ENCODE results near the gene CYP2E1.
A peak's percentile ranks its signal among the peaks of the same experiment; 100 is the strongest.
"Not testable (repeated sequence)": the region's sequence is repeated elsewhere in the genome, so short reads cannot be mapped to it uniquely, and the experiment has no call there.

CYP2E1 gene

DNA sequence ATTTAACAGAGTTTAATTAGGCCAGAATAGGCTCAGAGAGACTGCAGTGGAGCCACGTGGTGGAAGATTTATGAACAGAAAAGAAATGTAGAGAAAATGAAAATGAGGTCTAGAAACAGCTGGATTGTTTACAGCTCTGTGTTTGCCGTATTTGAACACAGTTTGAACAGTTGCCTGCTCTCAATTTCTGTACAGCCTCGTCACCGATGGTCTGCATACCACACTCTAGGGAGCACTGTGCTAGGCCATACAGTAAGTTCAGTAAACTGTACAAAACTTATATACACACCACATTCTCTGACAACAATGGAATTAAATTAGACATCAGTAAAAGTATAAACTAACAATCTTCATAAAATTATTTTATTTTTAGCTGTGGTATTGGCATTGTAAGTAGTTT, 11.1 kb upstream of the CYP2E1 start:
- Mint-ChIP-seq H3K4me1 (ENCODE audit: low read depth) (peaks cover 5% of the 10 kb centered on the region), H3K9me3 (peaks cover 4% of the 10 kb centered on the region), H3K27me3 (ENCODE audit: low read depth) (peaks cover 43% of the 10 kb centered on the region), H3K27ac (no peak overlapping the region), H3K4me3 (no peak overlapping the region), H3K36me3 (ENCODE audit: low read depth) (no peaks in the 10 kb centered on the region)

DNA sequence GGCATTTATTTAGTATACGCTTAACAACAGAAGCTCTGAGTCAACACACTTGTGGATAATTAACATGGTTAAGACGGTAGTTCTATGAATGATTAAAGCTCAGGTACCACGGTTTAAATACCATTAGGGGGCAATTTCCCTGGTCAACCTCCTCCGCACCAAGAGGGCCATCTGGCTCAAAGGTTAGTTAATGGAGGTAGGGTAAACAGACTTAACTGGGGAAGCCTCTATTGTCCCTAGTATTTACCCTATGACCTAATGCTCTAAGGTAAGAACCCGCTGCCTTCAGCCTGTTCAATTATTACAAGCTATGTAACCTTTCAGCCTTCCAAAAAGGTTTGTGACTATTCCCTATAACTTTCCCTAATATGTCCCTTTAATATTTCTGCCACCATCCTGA, 8.6 kb upstream of the CYP2E1 start:
- not testable (repeated sequence) for H3K27ac Mint-ChIP-seq

DNA sequence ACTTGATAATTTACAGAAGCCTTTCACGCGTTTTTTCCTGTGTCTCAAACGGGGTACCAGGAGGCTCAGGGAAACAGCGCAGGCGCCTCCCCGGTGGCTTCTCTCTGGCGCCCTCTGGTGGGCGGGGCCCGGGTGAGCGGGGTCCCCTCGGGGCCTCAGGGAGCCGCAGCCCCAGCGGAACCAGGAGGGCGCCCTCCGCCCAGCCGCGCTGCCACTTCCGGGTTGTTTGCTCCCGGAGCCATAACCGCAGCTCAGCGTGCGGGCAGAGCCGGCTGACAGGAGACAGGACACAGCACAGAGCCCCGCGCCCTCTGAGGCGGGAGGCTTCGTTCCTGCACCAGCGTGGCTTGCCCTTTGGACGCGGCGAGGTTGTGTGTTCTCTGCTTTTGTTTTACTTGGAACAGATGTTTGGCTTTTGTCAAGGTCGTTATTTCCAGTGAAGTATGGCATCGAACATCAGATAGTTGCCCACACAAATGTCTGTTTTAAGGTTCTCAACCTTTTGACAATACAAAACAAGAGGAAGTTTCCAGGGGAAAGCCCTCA, 6.9 kb upstream of the CYP2E1 start:
- no peaks in the 10 kb centered on the region for H3K36me3 Mint-ChIP-seq (ENCODE audit: low read depth)
- H3K27ac Mint-ChIP-seq = no peak overlapping the region
- H3K4me1 Mint-ChIP-seq (ENCODE audit: low read depth) = peaks cover 5% of the 10 kb centered on the region
- peaks cover 36% of the 10 kb centered on the region for H3K27me3 Mint-ChIP-seq (ENCODE audit: low read depth)
- peak overlapping the region; percentile 21 for H3K4me3 Mint-ChIP-seq
- peaks cover 11% of the 10 kb centered on the region for H3K9me3 Mint-ChIP-seq

More for the DNA sequence above, 8.6 kb upstream of the CYP2E1 start:
- not testable (repeated sequence) for H3K4me3 Mint-ChIP-seq; H3K9me3 Mint-ChIP-seq; H3K36me3 Mint-ChIP-seq (ENCODE audit: low read depth); H3K4me1 Mint-ChIP-seq (ENCODE audit: low read depth)
- H3K27me3 Mint-ChIP-seq (ENCODE audit: low read depth) = peaks cover 44% of the 10 kb centered on the region

GRCh38 chr10:133523631-133524203, 3.4 kb upstream of the CYP2E1 start:
- Mint-ChIP-seq H3K27ac (no peak overlapping the region), H3K27me3 (ENCODE audit: low read depth) (peaks cover 42% of the 10 kb centered on the region), H3K4me1 (ENCODE audit: low read depth) (peaks cover 7% of the 10 kb centered on the region), H3K36me3 (ENCODE audit: low read depth) (no peaks in the 10 kb centered on the region), H3K9me3 (peaks cover 7% of the 10 kb centered on the region), H3K4me3 (no peak overlapping the region)

- no peaks in the 10 kb centered on the region for H3K36me3 Mint-ChIP-seq (ENCODE audit: low read depth)
- no peak overlapping the region for H3K4me3 Mint-ChIP-seq
- no peak overlapping the region for H3K27ac Mint-ChIP-seq
- peaks cover 12% of the 10 kb centered on the region for H3K4me1 Mint-ChIP-seq (ENCODE audit: low read depth)
- H3K27me3 Mint-ChIP-seq (ENCODE audit: low read depth) = peaks cover 53% of the 10 kb centered on the region
- peaks cover 7% of the 10 kb centered on the region for H3K9me3 Mint-ChIP-seq
Measured at GRCh38 chr10:133525444-133525843, 1.7 kb upstream of the CYP2E1 start.

DNA sequence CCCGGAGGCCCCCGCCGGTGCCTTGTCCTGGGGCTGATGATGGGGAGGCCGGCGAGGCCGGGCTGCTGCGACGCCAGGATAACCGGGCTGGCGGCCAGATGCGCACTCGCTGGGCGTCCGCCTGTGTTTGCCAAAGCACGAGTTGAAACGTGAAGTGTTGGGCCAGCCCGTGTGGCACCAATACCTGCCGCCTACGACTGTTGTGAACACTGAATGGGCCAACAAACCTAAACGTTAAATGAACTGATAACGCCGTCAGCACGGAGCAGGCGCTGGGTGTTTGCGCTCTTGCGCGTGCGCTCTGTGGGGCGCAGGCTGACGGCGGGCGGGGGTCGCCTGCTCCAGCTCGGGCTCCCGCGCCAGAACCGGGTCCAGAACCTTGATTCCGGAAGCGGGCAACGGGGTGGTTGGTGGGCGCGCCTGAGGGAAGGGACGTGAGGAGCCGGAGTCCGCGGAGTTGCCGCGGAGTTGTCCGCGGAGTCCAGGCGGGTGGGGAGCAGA, 658 bp downstream of the CYP2E1 start:
- Mint-ChIP-seq H3K9me3 (peaks cover 7% of the 10 kb centered on the region), H3K27ac (no peak overlapping the region), H3K4me1 (ENCODE audit: low read depth) (peaks cover 9% of the 10 kb centered on the region), H3K27me3 (ENCODE audit: low read depth) (peaks cover 52% of the 10 kb centered on the region), H3K36me3 (ENCODE audit: low read depth) (no peaks in the 10 kb centered on the region), H3K4me3 (no peak overlapping the region)

DNA sequence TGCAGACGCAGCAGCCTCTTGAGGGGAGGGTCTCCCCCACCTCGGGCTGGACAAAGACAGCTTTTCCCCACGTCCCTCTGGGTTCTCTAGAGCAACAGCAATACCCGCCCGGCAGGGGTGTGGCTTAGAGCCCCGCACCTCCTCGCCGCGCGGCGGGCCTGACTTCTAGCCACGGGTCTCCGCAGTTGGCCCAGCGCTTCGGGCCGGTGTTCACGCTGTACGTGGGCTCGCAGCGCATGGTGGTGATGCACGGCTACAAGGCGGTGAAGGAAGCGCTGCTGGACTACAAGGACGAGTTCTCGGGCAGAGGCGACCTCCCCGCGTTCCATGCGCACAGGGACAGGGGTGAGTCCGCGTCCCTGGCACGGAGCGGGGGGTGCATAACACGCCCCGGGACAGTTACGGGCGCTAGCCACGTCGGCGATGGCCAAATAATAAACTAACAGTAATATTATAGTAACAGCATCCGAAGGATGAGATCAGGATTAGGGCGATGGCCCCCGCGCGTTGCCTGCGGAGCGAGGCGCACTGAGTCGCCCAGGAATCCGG, 1.2 kb downstream of the CYP2E1 start:
- Mint-ChIP-seq H3K4me3 (no peak overlapping the region), H3K27me3 (ENCODE audit: low read depth) (peaks cover 46% of the 10 kb centered on the region), H3K27ac (no peak overlapping the region), H3K36me3 (ENCODE audit: low read depth) (no peaks in the 10 kb centered on the region), H3K4me1 (ENCODE audit: low read depth) (peaks cover 9% of the 10 kb centered on the region), H3K9me3 (peaks cover 3% of the 10 kb centered on the region)

DNA sequence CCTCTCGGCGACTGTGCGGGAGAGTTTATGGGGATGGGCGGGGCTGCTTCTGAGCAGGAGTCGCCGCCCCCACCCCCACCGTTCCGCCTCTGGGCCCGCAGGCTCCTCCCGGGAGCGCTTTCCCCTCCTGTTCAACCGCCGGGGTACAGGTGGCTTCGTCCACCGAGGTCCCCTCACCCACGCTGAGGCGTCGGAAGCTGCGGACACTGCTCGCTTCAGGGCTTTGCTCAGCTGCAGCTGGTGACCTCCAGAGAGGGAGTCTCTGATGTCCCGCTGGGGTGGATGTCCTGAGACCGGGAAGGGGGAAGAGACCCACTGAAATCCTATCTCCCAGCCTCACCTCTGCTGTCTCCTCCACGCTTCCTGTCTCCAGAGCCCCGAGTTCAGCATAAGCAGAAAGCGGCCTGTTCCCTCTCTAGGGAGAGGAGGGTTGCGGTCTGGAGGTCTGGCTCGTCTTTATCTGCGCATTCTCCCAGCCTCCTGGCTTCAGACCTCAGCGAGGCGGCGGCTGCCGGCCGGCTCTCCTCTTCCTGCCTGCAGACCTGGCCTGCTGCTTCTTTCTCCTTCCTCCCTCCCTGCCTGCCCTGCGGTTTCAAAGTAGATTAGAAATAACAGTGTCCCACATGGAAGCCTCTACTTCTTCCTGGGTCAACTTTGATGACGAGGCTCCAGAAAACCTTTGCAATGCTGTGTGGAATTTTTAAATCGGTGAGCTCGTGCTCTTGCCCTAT, 1.8 kb downstream of the CYP2E1 start:
- peak overlapping the region; percentile 16 for H3K4me3 Mint-ChIP-seq
- H3K27ac Mint-ChIP-seq = peak overlapping the region; percentile 31

DNA sequence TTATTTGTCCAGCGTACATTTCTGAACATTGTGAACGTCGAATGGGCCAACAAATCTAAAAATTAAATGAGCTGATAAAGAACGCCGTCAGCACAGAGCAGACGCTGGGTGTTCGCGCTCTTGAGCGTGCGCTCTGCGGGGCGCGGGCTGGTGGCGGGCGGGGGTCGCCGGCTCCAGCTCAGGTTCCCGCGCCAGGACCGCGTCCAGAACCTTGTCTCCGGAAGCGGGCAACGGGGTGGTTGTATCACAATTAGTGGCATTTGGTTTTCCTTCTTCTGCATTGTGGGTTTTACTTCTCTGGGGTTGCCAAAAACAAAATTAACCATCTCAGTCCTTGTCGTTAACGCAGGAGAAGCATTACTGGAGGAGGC, 2.4 kb downstream of the CYP2E1 start:
- no peaks in the 10 kb centered on the region for H3K36me3 Mint-ChIP-seq (ENCODE audit: low read depth)
- H3K27ac Mint-ChIP-seq = no peak overlapping the region
- peaks cover 46% of the 10 kb centered on the region for H3K27me3 Mint-ChIP-seq (ENCODE audit: low read depth)
- H3K4me3 Mint-ChIP-seq = no peak overlapping the region
- peaks cover 9% of the 10 kb centered on the region for H3K4me1 Mint-ChIP-seq (ENCODE audit: low read depth)
- no peaks in the 10 kb centered on the region for H3K9me3 Mint-ChIP-seq

More for the DNA sequence above, 1.8 kb downstream of the CYP2E1 start:
- Mint-ChIP-seq H3K4me1 (ENCODE audit: low read depth) (peaks cover 9% of the 10 kb centered on the region), H3K36me3 (ENCODE audit: low read depth) (no peaks in the 10 kb centered on the region), H3K9me3 (no peaks in the 10 kb centered on the region), H3K27me3 (ENCODE audit: low read depth) (peaks cover 46% of the 10 kb centered on the region)

DNA sequence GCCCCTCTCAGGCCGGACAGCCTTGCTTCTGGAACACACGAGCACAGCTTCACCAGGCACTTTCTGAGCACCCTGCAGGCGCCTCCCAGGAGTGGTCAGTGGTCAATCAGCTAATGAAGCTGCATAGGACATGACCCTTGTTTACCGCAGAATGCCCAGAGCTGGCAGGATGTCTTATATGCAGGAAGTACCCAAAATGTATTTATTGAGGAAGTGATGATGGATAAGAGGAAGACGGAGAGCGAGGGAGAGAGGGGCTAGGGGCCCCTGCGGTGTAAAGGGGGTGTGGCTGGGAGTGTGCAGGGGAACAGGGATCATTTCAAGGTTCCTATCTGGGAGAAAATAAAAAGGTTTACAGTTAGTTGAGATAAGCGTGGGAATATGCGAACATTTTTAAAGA, 3.3 kb downstream of the CYP2E1 start:
- peaks cover 9% of the 10 kb centered on the region for H3K4me1 Mint-ChIP-seq (ENCODE audit: low read depth)
- H3K36me3 Mint-ChIP-seq (ENCODE audit: low read depth) = no peaks in the 10 kb centered on the region
- peaks cover 46% of the 10 kb centered on the region for H3K27me3 Mint-ChIP-seq (ENCODE audit: low read depth)
- no peak overlapping the region for H3K27ac Mint-ChIP-seq
- H3K9me3 Mint-ChIP-seq = no peaks in the 10 kb centered on the region
- no peak overlapping the region for H3K4me3 Mint-ChIP-seq

GRCh38 chr10:133532871-133533270, 5.7 kb downstream of the CYP2E1 start:
- Mint-ChIP-seq H3K36me3 (ENCODE audit: low read depth) (no peaks in the 10 kb centered on the region), H3K27me3 (ENCODE audit: low read depth) (peaks cover 32% of the 10 kb centered on the region), H3K4me3 (no peak overlapping the region), H3K9me3 (no peaks in the 10 kb centered on the region), H3K27ac (no peak overlapping the region), H3K4me1 (ENCODE audit: low read depth) (peaks cover 9% of the 10 kb centered on the region)

DNA sequence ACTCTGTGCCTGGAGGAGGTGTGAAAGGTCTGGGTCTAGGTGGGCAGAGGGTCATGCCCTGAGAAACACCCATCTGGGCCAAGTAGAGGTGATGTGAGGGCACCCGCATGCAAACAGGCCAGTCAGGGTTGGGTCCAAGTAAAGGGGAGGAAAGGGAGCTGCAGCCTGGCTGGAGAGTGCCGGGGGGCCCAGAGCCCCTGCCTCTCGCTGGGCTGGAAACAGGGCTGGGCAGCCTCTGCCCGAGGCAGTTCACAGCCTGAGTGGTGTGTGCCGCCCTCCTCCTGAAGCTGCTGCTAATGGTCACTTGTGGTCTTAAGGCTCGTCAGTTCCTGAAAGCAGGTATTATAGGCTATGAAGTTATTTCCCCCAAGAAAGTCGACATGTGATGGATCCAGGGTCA, 7.3 kb downstream of the CYP2E1 start:
- H3K36me3 Mint-ChIP-seq (ENCODE audit: low read depth) = no peaks in the 10 kb centered on the region
- no peaks in the 10 kb centered on the region for H3K9me3 Mint-ChIP-seq
- H3K4me3 Mint-ChIP-seq = no peak overlapping the region
- peaks cover 2% of the 10 kb centered on the region for H3K4me1 Mint-ChIP-seq (ENCODE audit: low read depth)
- H3K27me3 Mint-ChIP-seq (ENCODE audit: low read depth) = peaks cover 21% of the 10 kb centered on the region
- H3K27ac Mint-ChIP-seq = no peak overlapping the region

DNA sequence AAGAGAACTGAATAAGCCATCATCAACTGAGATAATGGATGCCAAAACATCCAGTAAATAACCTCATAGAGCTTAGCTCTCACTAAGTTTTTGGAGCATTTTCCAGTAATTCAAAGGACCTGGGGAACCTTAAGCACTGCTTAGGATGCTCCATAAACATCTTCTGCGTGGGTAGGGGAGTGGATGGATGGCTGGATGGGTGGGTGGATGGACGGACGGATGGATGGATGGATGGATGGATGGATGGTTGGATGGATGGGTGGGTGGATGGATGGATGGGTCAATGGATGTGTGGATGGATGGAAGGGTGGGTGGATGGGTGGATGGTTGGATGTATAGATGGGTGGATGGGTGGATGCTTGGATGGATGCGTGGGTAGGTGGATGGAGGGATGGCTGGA, 9.0 kb downstream of the CYP2E1 start:
- Mint-ChIP-seq H3K36me3 (ENCODE audit: low read depth) (no peaks in the 10 kb centered on the region), H3K9me3 (no peaks in the 10 kb centered on the region), H3K27ac (no peak overlapping the region), H3K4me1 (ENCODE audit: low read depth) (no peaks in the 10 kb centered on the region), H3K4me3 (no peak overlapping the region), H3K27me3 (ENCODE audit: low read depth) (peaks cover 3% of the 10 kb centered on the region)

- Mint-ChIP-seq H3K9me3 (no peaks in the 10 kb centered on the region), H3K27me3 (ENCODE audit: low read depth) (no peaks in the 10 kb centered on the region), H3K4me1 (ENCODE audit: low read depth) (no peaks in the 10 kb centered on the region), H3K27ac (no peak overlapping the region), H3K36me3 (ENCODE audit: low read depth) (no peaks in the 10 kb centered on the region), H3K4me3 (no peak overlapping the region)
Measured at GRCh38 chr10:133537546-133538545, 10.7 kb downstream of the CYP2E1 start.
